NCI-H82 treated with DMSO at 0.1 percent for 48 hours (cell line): Measurements from ENCODE around the gene TMCC2.
A peak's percentile ranks its signal among the peaks of the same experiment; 100 is the strongest.

Experiments
- DNase-seq: peaks from one replicate; lab custom pipeline; 2025; ENCODE audit not compliant: unreplicated experiment; lab: John Stamatoyannopoulos, UW

Gene TMCC2

DNA sequence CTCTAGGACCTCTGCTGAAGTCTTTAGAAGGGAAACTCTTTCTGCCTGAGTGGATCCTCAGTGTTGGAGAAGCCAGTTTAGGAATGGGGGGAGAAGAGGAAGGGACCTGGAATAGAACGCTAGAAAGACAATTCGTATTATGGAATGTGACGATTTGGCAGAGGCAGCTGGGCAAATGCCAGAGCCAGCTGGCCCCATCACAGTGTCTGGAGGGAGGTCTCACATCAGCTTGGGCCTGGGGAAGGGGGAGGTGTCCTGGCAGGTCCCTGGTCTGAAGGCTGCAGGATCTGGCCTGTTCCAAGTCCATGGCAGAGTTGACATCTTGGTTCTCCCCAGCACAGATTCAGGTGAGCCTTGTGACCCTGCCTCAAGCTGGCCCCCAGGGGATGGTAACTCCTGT is 11.3 kb downstream of the TMCC2 start:
- DNase-seq: no peak

DNA sequence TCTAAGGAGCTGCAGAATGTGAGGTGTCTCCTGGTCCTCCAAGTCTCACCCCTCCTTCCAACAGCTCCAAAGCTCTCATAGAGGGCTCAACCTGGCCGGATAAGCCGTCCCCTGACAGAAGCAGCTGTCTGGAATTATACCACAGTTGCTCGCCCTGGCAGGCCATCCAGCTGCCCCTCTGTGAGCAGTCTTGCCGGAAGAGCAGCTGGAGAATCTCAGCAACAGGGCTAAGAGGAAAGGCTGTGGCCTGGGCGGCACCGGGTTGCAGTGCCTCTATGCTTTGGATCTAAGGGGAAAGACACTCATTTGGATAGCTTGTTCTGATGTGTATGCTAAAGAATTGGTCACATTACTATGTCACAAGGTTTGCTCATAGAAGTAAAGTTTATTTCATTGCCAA is 12.4 kb downstream of the TMCC2 start:
- DNase-seq: peak; percentile 64

DNA sequence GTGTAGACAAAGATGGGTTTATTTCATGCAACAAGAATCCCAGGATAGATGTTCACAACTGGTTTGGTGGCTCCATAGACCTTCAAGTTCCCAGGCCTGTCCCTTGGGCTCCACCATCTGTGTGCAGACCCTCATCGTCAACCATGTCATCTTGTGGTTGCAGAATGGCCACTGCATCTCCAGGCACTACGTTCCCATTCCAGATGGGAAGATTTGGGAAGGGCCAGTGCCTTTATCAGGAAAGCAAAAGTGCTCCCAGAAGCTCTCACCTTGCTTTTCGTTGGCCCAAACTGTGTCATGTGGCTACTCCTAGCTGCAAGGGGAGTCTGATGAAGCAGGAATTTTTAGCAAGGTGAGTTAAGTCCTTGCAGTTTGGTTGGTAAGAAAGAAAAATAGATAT is 12.8 kb downstream of the TMCC2 start:
- no peak for DNase-seq

DNA sequence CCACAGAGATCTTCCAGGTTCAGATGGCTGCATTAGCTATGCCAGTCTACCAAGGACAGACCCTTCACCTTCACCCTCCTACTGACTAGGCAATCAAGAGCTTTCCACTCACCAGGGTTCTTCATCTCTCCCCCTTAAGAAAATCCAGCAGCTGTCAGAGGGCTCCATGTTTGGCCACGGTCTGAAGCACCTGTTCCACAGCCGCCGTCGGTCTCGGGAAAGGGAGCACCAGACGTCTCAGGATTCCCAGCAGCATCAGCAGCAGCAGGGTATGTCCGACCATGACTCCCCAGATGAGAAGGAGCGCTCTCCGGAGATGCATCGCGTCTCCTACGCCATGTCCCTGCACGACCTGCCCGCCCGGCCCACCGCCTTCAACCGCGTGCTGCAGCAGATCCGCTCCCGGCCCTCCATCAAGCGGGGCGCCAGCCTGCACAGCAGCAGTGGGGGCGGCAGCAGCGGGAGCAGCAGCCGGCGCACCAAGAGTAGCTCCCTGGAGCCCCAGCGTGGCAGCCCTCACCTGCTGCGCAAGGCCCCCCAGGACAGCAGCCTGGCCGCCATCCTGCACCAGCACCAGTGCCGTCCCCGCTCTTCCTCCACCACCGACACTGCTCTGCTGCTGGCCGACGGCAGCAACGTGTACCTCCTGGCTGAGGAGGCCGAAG is 13.8 kb downstream of the TMCC2 start:
- DNase-seq: no peak

DNA sequence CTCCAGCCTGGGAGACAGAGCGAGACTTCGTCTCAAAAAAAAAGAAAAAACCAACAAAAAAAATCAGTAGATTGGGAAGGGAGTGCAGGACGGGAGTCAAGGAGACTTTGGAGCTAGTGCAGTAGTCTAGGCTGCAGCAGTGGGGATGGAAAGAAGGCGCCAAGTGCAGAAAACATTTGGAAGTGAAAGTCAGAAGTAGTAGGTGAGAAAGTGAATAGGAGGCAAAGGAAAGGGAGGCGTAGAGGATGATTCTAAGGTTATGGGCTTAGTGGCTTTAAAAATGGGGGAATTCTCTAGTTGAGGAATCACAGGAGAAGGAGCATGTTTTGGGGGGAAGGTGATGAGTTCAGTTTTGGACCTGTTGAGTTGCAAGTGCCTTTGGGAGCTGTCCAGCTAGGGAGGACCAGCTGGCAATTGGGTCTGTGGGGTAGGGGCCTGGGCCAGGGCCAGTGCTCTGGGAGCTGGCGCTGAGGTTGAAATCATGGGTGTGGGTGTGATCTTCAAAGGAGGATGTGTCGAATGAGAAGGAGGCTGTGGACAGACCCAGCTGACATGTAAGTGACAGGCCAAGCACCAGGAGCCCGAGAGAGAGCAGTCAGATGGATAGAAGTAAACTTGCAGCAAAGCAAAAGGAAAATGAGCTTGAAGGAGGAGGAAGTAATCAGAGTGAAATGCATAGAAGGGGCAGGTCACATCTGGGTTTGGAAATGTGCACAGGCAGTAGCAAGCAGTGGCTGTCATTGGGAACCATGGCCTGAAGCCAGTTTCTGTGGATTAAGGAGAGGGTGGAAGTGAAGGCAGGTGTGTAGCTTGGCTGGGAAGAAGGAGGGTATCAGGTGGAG is 15.8 kb downstream of the TMCC2 start:
- no peak for DNase-seq

DNA sequence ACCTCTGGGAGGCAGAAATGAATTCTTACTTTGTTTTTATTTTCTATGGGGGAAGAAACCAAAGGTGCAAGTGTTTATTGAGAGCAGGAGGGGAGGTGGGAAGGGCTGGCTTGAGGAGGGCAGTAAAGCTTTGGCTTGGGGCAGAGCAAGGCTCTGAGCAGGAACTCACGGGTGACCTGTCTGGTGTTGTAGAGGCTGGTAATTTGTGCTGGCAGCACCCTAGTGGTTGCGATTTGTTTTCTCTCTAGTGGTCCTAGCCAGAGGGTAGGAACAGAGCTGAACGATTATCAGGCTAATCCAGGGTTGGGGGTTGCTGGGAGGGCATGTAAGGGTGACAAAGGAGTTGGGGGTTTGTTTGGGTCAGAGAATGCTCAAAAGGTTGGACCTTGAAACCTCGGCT is 16.6 kb downstream of the TMCC2 start:
- no peak for DNase-seq

DNA sequence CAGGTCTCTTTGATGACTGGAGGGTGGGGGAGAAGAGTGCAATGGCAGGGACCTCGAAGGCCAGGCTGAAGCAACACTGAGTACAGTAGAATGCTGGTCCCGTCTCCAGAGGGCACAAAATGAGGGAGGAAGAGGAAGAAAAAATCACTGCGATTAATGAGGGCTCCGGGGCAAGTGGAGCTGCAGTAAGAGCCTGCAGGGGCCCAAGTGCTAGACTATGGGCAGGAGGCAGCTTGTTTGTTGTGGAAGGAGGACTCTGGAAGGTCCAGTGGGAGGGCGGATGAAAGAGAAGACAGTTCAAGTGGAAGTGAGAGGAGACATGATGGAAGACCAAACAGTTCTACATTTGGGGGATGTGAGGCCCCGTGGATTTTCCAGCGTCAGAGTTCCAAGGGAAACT is 17.4 kb downstream of the TMCC2 start:
- DNase-seq: no peak

DNA sequence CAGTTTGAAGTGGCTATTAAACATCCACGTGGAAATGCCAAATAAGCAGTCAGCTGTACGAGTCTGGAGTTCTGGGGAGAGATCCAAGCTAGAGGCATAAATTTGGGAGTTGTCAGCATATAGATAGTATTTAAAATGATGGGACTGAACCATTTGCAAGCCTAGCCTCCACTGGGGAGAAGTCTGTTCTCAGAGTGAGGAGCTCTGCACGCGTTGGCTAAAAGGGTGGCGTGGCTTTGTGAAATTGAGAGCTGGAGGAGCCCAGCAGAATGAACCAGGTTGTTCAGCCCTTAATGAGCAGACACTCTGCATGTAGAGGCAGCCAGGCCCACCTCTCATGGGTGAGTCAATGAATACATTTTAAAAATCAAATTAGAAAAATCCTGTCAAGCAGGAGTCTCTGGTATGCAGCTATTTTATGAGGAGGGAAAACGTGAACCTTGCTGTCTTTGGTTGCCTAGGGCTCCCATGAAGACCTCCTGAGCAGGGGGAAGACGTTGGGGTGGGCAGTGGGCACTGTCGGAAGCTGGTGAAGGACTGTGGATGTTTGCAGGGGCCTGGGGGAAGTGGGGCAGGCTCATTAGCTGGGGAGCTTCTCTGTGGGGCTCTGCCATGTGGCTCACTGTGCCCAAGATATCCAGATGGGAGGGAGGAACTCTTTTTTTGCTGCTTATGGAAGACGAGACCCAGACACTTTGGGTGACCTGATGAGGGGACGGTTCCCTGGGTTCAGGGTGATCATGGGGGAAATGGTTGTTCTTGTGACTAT is 18.8 kb downstream of the TMCC2 start:
- DNase-seq: no peak

DNA sequence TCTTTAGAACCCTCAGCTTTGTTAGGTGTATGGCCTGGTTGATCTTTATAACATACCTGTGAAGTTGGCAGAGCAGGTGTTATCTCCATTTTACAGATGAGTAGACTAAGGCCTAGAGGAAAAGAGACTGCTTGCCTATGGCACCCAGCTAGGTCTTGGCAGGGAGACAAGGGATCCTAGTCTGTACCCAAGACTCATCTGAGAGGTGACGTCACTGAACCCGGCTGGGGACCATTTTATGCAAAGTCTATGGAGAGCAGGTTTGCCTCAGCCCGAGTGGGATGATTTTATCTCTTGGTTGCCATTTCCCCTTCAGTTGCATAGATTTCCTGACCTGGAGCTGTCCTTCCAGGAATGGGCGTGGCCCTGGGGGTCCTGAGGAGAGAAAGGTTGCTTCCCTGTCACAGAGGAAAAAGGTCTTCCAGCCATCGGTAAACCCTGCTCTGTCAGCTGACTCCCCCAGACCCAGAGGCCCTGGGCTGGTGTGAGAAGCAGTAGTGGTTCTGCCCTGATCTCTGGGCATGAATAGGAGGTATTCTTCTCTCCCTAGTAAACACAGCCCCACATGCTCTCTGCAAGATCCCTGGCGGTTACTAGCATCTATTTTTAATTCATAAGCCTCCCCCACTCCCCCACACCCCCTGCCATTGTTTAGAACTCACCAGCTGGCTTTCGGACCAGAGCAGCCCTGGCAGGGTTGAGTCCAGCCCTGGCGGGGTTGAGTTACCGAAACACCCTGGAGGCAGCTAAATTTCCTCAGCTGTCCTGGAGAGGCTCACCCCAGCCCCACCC is 19.6 kb downstream of the TMCC2 start:
- DNase-seq: no peak

DNA sequence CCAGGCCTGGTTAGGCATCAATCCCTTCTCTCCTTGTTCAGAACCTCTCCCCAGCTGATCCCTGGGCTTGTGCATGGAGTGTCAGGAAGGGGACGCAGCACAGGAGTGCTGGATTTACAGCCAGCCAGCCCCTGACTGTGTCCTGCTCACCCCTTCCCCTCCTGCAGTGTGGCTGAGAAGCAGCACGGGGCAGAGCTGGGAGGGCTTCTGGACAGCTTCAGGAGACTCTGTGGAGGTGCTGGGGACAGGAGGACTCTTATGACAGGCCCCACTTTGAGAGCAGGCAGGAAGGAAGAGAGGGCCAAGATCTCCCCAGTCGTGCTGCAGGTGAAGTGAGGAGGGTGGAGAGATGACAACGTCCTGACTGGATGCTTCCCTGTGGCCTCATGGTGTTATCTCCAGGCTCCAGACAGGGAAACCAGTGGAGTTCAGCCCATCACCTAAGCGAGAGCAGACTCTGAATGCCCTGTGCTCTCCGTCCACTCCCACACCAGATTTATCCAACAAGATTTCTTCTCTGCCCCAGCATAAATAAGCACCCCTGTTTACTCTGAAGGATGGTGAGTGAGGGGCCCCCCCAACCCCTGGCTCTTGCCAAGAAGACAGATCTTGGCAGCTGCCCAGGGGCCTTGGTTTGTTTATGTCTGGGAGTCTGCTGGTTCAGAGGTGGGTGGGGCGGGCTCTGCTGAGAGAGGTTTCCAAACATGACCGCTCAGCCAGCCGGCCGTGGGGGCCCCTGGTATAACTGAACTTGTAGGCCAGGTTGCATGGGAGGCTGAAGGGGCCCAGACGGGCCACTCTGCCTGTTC is 21.3 kb downstream of the TMCC2 start:
- DNase-seq: no peak

DNA sequence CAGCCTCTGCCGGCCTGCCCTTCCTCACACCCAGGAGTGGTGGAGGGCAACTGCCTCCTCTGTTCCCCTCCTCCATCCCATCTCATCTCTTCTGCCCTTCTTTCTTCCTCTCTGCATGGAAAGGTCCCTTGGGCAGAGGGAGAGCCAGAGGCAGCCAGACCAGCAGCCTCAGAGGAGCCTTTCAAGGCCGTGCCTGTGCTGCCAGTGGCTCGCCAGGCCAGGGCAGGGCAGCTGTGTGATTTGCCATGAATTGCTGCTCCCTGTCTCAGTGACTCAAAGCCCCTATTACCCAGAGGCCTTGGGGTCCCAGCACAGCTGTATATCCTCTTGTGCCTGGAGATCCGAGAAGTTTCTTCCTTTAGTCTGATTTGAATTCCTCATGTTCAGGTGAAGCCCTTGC is 21.9 kb downstream of the TMCC2 start:
- no peak for DNase-seq

DNA sequence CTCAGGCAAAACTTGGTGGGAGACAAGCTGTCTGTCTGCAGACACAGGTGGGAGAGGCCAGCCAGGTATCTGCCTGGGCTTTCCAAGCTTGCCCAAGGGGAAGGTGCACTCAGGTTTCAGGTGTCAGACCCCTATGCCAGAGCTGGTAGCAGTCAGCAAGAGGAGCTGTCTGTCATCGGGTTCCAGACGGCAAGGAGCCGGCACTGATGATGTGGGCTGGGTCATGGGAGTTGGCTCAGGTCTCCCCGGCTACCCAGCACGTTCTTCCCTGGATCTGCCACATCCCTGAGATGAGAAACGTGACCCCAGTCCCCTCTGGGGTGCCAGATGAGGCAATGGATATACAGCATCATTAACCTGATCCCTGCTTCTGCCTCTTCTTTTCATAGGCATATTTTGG is 23.0 kb downstream of the TMCC2 start:
- DNase-seq: no peak

DNA sequence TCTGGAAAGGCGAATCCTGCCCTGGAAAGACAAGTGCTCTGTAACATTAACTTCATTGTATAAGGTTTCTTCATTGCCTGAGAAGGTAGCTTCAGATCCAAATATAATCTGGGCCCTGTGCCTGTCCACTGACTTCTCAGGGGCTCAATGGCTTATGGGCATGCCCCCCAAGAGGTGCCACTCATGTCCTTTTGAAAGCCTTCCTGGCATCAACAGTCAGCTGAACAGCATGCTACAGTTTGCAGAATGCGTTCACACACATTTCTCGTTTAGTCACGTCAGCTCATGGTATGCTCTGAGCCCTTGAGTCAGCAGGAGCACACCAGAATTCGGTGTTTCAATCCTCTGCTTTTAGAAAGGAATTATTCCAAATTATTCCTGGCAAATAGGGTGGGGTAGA is 23.8 kb downstream of the TMCC2 start:
- no peak for DNase-seq

DNA sequence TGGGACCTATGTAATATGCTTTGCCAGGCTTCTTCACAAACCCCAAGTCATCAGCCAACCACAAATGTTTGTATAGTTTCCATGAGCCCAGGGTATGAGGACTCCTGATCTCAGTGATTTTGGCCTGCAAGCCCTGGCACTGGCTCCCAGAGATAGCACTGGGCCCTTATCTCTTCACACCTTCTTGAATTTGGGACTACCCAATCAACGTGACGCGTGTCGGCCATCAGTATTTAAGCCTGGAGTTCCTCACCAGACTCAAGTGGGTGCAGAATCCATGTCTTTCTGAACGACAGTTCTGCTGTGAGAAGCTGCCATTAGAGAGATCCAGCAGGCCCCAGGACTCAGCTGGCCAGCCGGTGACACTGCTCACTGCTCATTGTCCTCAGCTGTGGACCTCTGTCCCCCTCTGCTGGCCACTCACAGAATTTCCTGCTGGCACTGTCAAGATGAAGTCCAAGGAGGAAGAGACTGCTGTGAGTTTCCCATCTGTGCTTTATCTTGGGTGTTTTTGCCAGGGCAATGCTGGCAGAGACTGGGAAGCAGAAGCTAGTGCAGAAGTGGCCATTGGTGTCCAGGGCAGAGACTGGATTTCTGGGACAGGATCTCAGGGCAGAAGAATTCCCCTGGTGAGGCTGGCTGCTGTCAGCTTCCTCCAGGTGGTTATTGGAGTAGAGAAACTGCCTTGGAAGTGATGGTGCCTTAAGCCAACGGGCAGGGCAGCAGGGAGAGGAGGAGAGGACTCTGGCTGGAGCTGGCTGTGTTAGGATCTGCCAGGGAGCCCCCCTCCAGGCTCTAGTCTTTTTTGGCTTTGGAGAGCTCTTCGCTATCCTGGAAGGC is 28.4 kb downstream of the TMCC2 start:
- peak; percentile 83 for DNase-seq

DNA sequence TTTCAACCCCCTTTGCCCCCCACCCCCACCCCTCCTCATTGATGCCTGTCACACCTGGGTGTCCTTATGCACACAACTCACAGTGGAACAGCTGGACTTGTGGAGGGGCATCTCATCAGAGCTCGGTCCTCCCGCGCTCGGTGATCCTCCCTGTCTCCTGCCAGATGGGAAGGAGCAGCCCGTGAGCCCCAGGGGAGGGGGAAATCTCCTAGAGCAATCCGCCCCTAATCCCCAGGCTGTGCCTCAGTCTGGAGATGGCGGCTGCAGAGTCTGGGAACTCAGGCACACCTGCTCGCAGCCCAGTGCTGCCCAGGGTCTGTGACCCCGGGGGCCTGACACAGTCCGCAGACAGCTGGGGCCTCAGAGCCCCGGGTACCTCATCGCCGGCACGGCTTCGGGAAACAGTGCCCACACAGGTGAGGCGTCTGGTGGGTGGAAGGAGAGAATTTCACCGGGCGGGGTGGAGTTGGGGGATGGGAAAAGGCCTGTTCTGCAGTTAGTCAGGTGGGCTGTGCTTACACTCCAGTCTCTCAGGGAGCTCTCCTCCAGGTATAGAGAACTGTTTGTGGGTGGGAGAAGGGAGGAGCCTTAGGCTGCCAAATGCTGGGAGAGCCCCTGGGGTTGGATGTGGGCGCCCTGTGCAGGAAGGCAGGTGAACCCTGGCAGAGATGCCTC is 29.3 kb downstream of the TMCC2 start:
- peak; percentile 96 for DNase-seq

DNA sequence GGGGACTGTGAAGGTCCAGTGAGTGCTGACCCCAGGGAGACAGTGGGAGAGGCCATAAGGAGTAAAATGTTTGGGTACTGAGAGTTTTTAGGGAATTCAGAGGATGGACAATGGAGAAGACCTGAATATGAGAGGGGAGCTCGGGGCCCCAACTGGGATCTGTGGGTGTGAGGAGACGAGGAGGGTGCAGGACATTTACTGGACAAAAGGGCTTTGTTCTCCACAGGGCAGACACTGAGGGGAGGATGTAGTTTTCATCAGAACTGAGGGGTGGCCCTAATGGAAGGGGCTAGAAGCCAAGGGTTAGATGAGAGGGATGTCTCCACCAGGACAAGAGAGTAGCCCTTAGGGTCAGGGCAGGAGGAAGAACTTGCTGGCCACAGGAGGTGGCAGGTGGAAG is 30.0 kb downstream of the TMCC2 start:
- DNase-seq: no peak

DNA sequence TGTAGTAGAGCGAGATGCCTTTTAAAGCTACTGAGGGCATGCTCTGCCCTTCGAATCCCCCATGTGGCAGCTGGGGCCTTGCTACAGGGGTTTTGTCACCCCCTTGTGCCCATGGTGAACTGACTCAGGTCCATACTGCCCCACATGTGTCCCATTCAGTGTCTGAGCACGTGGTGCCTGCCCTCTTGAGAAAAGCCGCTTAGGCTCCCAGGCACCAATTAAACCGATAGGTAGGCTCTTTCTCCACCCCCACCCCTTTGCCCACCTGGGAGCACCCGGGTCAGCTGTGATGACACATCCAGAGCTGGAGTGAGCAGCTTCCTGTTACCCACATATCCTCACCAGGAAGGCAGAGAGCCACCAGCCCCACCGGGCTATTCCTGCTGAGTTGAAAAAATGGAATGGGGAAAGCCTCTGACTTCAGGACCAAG is 30.5 kb downstream of the TMCC2 start:
- peak; percentile 86 for DNase-seq

DNA sequence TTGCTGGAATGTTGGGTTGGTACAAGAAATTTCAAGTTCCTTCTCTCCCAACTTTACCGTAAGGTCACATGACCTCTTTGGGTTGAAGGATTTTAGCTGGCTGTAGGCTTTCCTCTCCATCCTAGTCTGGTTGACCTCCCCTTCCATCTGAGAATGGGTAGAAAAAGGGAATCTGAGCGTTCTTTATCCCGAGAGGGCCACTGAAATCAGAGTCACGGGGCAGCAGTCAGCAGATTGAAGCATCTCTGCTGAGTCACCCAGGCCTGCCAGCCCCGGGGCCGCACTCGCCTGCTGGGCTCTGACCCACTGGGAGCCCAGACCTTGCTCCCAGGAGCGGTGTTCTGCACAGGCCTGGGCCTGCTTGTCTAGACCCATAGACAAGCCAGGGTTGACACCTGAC is 31.0 kb downstream of the TMCC2 start:
- no peak for DNase-seq

DNA sequence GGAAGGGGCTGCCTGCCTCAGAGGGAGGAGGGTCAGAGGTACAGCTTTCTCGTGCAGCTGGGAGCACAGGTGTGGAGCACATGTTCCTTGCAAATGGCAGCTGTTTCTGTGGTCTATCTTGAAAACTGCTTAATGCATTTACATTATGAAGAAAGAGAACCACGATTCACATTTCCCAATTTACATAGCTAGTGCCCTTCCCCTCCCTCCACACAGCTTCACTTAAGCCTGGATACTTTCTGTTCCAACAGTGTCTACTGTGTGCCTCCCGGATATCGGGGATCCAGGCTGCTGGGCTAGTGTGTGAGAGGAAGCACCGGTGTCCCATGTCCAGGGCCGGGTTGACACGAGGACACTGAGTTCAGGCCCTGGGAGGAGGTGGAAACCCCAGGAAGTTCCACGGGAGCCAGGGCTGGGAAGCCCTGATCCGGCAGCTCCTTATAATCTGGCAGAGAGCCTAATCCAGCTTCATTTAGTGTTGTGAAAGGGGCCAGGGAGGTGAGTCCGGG is 31.6 kb downstream of the TMCC2 start:
- DNase-seq: peak; percentile 67
